ENCODE results near the gene PDE2A. TPM values are rescaled to one million over a fixed set of nuclear protein-coding genes. Genes with fewer than 3 reads are reported as not detected.

PDE2A gene
- total and polyA plus RNA-seq, 2 experiments from 2014 or later, result 0.60 to 2.2 TPM

DNA sequence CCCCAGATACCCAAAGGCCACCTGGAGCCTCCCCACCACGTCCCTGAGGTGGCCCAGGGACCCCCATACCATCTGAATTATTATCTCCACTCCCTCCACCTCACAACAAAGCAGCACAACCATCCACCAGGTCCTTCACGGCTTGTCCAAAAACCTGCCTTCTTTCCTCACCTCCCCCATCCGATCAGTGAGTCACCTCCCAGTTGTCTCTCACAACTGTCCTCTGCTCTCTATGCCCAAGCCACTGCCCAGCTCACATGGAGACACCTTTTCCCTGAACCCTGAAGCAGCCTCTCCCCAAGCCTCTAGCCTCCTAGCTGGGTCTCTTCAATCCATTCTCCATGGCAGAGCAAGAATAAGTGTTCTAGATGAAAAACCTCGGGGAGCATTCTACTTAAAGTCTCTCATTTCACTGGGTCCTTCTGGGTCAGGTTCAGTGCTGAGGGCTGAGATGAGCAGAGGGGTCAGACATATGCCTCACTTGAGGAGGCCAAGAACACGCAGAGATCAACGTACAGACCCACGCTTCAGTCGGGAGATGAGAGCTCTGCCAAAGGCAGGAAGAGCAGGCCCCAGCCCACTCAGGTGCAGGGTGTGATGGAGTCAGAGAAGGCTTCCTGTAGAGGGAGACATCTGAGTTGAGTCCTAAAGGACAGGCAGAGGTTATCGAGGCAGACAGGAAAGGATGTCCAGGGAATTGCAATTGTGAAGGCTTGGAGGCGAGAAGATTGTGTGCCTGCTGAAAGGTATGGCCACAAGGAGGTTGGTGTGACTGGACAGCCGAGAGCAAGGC is 74.7 kb downstream of the PDE2A start:
- Histone ChIP-seq H3K9me2 (replicated peaks; ENCODE audit: insufficient read depth) (no peaks in the 10 kb centered on the region), H2AFZ (no peak overlapping the region), H4K20me1 (ENCODE audit: insufficient read depth, poor library complexity, severe bottlenecking) (no peaks in the 10 kb centered on the region), H3K9me3 (ENCODE audit: low read depth) (no peaks in the 10 kb centered on the region), H3K27ac (no peak overlapping the region), H3K4me1 (ENCODE audit: insufficient read depth) (no peaks in the 10 kb centered on the region), H3K4me2 (no peak overlapping the region), H3K27me3 (peaks cover 10% of the 10 kb centered on the region), H3K4me3 (no peak overlapping the region), H3K36me3 (replicated peaks; ENCODE audit: insufficient read depth, low read depth) (no peaks in the 10 kb centered on the region), H3K79me2 (no peaks in the 10 kb centered on the region)
- WGBS (ENCODE audit: low lambda C conversion rate, missing lambda C conversion rate), result 88% methylated on average over 11 of the region's 11 CpGs
- TF ChIP-seq, protein P1, sequence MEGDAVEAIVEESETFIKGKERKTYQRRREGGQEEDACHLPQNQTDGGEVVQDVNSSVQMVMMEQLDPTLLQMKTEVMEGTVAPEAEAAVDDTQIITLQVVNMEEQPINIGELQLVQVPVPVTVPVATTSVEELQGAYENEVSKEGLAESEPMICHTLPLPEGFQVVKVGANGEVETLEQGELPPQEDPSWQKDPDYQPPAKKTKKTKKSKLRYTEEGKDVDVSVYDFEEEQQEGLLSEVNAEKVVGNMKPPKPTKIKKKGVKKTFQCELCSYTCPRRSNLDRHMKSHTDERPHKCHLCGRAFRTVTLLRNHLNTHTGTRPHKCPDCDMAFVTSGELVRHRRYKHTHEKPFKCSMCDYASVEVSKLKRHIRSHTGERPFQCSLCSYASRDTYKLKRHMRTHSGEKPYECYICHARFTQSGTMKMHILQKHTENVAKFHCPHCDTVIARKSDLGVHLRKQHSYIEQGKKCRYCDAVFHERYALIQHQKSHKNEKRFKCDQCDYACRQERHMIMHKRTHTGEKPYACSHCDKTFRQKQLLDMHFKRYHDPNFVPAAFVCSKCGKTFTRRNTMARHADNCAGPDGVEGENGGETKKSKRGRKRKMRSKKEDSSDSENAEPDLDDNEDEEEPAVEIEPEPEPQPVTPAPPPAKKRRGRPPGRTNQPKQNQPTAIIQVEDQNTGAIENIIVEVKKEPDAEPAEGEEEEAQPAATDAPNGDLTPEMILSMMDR (IDR thresholded peaks at IDR 0.05; ENCODE audit: poor library complexity), result no peak
- no peak for TF ChIP-seq EZH2 (IDR thresholded peaks at IDR 0.05; ENCODE audit: borderline replicate concordance)
- no peak for TF ChIP-seq EZH2phosphoT487 (IDR thresholded peaks at IDR 0.05; ENCODE audit: low read depth, severe bottlenecking, unreplicated experiment)
- DNase-seq (ENCODE audit: low spot score), result no peak

DNA sequence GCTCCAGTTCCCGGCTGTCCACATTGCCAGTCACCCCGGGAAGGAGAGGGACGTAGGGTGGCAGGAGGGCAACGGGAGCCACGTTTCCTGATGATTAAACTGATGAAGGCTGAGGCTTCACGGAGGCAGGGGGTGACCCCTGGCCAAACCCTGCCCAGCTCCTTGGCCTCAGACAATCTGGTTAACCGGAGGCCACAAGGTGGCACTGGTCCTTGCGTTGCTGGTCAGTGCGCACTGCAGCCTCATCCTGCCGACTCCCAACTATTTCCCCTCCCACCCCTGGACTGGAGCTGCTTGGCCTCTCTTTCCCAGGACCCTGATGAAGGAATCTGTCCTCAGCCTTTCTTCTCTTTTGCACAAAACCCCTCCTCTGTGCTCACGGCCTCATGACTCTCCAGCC is 75.3 kb downstream of the PDE2A start:
- Histone ChIP-seq H3K9me2 (replicated peaks; ENCODE audit: insufficient read depth) (no peaks in the 10 kb centered on the region), H3K27ac (no peak overlapping the region), H3K36me3 (replicated peaks; ENCODE audit: insufficient read depth, low read depth) (no peaks in the 10 kb centered on the region), H3K4me1 (ENCODE audit: insufficient read depth) (no peaks in the 10 kb centered on the region), H3K27me3 (peaks cover 16% of the 10 kb centered on the region), H2AFZ (no peak overlapping the region), H3K4me3 (no peak overlapping the region), H3K79me2 (no peaks in the 10 kb centered on the region), H3K4me2 (no peak overlapping the region), H4K20me1 (ENCODE audit: insufficient read depth, poor library complexity, severe bottlenecking) (no peaks in the 10 kb centered on the region), H3K9me3 (ENCODE audit: low read depth) (no peaks in the 10 kb centered on the region)
- 46% methylated on average over 11 of the region's 11 CpGs for WGBS (ENCODE audit: low lambda C conversion rate, missing lambda C conversion rate)
- TF ChIP-seq EZH2 (IDR thresholded peaks at IDR 0.05; ENCODE audit: borderline replicate concordance), result no peak
- TF ChIP-seq EZH2phosphoT487 (IDR thresholded peaks at IDR 0.05; ENCODE audit: low read depth, severe bottlenecking, unreplicated experiment), result no peak
- TF ChIP-seq, protein P1 (IDR thresholded peaks at IDR 0.05; ENCODE audit: poor library complexity), result peak; percentile 50
- DNase-seq (ENCODE audit: low spot score), result peak; percentile 54

DNA sequence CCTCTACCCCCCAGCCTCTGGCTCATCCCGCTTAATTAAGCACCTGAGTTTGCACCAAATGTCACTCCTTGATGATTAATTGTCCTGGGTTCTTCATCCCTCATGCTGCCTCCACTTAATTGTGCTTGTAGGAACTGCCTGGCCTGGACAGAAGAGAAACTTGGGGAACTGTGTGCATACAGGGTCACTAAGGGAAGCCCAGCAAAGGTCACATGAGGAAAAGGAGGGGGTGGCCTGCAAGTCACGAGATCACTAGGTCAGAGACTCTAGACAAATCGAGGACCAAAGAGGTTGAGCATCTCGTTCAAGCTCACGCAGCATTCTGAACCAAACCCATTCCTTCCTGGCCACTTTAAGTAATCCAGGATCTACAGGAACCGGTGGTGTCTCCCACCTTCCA is 75.8 kb downstream of the PDE2A start:
- TF ChIP-seq, protein P1 (IDR thresholded peaks at IDR 0.05; ENCODE audit: poor library complexity), result no peak
- TF ChIP-seq EZH2phosphoT487 (IDR thresholded peaks at IDR 0.05; ENCODE audit: low read depth, severe bottlenecking, unreplicated experiment), result no peak
- no peak for TF ChIP-seq EZH2 (IDR thresholded peaks at IDR 0.05; ENCODE audit: borderline replicate concordance)
- DNase-seq (ENCODE audit: low spot score), result no peak
- H3K4me1 ChIP-seq (ENCODE audit: insufficient read depth), result no peaks in the 10 kb centered on the region
- H3K4me2 ChIP-seq, result no peak overlapping the region
- H3K4me3 ChIP-seq, result no peak overlapping the region
- no peak overlapping the region for H3K27ac ChIP-seq
- H3K27me3 ChIP-seq, result peaks cover 19% of the 10 kb centered on the region
- H3K79me2 ChIP-seq, result no peaks in the 10 kb centered on the region
- 82% methylated on average over 6 of the region's 6 CpGs for WGBS (ENCODE audit: low lambda C conversion rate, missing lambda C conversion rate)
- H2AFZ ChIP-seq, result no peak overlapping the region
- H3K36me3 ChIP-seq (replicated peaks; ENCODE audit: insufficient read depth, low read depth), result no peaks in the 10 kb centered on the region
- no peaks in the 10 kb centered on the region for H4K20me1 ChIP-seq (ENCODE audit: insufficient read depth, poor library complexity, severe bottlenecking)
- no peaks in the 10 kb centered on the region for H3K9me2 ChIP-seq (replicated peaks; ENCODE audit: insufficient read depth)
- no peaks in the 10 kb centered on the region for H3K9me3 ChIP-seq (ENCODE audit: low read depth)
